ENCODE data around the gene RFT1.
A peak's percentile ranks its signal among the peaks of the same experiment; 100 is the strongest.
"Not testable (repeated sequence)": the region's sequence is repeated elsewhere in the genome, so short reads cannot be mapped to it uniquely, and the experiment has no call there.

Gene RFT1

DNA sequence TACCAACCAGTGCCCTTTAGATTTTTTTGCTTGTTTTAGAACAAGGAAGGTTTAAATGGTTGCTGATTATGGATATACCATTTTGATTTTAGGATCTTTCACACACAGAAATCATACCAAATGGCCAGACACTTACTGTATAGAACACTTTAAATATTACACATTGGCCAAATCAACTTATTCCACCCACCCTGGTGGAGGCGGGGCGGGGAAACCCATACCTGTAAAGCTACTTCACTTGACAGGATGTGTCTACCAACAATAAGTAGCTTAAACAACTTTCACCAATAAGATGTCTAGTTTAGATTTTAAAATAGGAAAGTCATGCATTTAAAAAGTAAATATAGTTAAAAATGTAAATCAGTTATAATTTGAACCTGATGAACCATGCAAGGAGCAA lies 67.3 kb downstream of the RFT1 start (continued):
- TF ChIP-seq, protein P1, sequence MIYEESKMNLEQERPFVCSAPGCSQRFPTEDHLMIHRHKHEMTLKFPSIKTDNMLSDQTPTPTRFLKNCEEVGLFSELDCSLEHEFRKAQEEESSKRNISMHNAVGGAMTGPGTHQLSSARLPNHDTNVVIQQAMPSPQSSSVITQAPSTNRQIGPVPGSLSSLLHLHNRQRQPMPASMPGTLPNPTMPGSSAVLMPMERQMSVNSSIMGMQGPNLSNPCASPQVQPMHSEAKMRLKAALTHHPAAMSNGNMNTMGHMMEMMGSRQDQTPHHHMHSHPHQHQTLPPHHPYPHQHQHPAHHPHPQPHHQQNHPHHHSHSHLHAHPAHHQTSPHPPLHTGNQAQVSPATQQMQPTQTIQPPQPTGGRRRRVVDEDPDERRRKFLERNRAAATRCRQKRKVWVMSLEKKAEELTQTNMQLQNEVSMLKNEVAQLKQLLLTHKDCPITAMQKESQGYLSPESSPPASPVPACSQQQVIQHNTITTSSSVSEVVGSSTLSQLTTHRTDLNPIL (CRISPR knock-in tag; IDR thresholded peaks at IDR 0.05; ENCODE audit: low read depth): no peak
- no peak for TF ChIP-seq PPARA (CRISPR knock-in tag; IDR thresholded peaks at IDR 0.05; ENCODE audit: borderline replicate concordance)

DNA sequence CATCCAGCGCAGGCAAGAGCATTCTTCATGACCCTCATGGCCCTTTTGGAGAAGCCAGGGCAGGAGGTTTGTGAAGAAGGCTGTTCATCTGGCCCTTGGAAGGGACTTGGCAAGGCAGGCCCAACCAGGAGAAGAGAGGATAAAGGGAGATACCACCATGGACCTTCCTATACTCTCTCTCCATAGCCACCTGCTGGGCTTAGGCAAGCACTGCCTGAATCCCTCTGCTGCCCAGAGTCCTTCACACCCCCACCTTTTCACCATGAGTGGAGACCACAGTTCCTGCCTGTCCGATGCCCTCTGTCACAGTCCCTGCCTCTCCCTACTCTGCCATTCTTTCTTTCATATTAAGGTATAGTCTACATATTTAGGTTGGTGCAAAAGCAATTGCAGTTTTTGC lies 73.8 kb downstream of the RFT1 start:
- TF ChIP-seq GLIS3 (CRISPR knock-in tag; IDR thresholded peaks at IDR 0.05): no peak
- TF ChIP-seq, protein P1 (CRISPR knock-in tag; IDR thresholded peaks at IDR 0.05; ENCODE audit: low read depth): no peak
- TF ChIP-seq ZFP3 (CRISPR knock-in tag; IDR thresholded peaks at IDR 0.05): no peak
- no peak for TF ChIP-seq ISL1 (CRISPR knock-in tag; IDR thresholded peaks at IDR 0.05)
- TF ChIP-seq PPARA (CRISPR knock-in tag; IDR thresholded peaks at IDR 0.05; ENCODE audit: borderline replicate concordance): no peak
- TF ChIP-seq ZFP30 (CRISPR knock-in tag; IDR thresholded peaks at IDR 0.05): no peak
- TF ChIP-seq, protein P2, sequence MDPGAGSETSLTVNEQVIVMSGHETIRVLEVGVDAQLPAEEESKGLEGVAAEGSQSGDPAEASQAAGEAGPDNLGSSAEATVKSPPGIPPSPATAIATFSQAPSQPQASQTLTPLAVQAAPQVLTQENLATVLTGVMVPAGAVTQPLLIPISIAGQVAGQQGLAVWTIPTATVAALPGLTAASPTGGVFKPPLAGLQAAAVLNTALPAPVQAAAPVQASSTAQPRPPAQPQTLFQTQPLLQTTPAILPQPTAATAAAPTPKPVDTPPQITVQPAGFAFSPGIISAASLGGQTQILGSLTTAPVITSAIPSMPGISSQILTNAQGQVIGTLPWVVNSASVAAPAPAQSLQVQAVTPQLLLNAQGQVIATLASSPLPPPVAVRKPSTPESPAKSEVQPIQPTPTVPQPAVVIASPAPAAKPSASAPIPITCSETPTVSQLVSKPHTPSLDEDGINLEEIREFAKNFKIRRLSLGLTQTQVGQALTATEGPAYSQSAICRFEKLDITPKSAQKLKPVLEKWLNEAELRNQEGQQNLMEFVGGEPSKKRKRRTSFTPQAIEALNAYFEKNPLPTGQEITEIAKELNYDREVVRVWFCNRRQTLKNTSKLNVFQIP (CRISPR knock-in tag; IDR thresholded peaks at IDR 0.05; ENCODE audit: borderline replicate concordance, low read depth): no peak
- no peak for TF ChIP-seq ZNF565 (CRISPR knock-in tag; conservative IDR thresholded peaks at IDR 0.05; ENCODE audit: low read depth)
- TF ChIP-seq BACH2 (CRISPR knock-in tag; IDR thresholded peaks at IDR 0.05; ENCODE audit: borderline replicate concordance): no peak
- peak; percentile 86 for ATAC-seq

DNA sequence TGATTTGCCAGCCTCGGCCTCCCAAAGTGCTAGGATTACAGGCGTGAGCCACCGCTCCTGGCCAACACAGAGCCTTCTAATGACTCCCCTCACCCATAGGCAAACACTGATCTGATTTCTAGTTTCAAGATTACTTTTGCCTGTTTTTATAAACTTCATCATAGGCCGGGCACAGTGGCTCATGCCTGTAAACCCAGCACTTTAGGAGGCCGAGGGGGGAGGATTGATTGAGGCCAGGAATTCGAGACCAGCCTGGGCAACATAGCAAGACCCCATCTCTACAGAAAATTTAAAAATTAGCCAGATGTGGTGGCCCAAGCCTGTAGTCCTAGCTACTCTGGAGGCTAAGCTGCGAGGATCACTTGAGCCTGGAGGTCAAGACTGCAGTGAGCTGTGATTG lies 76.0 kb downstream of the RFT1 start:
- ATAC-seq: not testable (repeated sequence)

DNA sequence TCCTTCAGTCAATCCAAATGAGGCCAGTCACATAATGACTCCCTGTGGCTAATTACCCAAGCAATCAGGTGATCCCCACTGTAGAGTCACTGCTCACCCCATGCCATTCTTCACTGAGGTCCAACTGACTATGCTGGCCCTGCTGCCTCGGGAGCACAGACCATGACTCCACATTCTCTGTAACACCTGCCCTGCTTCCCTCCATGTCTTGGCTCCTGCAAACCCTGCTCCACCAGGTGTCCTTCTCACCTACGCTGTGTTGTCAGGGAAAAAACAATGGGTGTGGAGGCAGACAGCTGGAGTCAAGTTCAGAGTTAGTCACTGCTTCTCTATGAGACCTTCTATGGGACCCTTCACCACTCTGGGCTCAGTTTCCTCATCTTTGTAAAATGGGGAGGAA lies 78.3 kb downstream of the RFT1 start:
- TF ChIP-seq TOX (CRISPR knock-in tag; IDR thresholded peaks at IDR 0.05; ENCODE audit: borderline replicate concordance): no peak
- TF ChIP-seq, protein P3, sequence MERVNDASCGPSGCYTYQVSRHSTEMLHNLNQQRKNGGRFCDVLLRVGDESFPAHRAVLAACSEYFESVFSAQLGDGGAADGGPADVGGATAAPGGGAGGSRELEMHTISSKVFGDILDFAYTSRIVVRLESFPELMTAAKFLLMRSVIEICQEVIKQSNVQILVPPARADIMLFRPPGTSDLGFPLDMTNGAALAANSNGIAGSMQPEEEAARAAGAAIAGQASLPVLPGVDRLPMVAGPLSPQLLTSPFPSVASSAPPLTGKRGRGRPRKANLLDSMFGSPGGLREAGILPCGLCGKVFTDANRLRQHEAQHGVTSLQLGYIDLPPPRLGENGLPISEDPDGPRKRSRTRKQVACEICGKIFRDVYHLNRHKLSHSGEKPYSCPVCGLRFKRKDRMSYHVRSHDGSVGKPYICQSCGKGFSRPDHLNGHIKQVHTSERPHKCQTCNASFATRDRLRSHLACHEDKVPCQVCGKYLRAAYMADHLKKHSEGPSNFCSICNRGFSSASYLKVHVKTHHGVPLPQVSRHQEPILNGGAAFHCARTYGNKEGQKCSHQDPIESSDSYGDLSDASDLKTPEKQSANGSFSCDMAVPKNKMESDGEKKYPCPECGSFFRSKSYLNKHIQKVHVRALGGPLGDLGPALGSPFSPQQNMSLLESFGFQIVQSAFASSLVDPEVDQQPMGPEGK (CRISPR knock-in tag; IDR thresholded peaks at IDR 0.05; ENCODE audit: borderline replicate concordance): no peak
- TF ChIP-seq RARB (CRISPR knock-in tag; IDR thresholded peaks at IDR 0.05): no peak
- TF ChIP-seq, protein P1 (CRISPR knock-in tag; IDR thresholded peaks at IDR 0.05; ENCODE audit: low read depth): no peak
- TF ChIP-seq ZFP3 (CRISPR knock-in tag; IDR thresholded peaks at IDR 0.05): no peak
- TF ChIP-seq ARNTL (CRISPR knock-in tag; IDR thresholded peaks at IDR 0.05; ENCODE audit: borderline replicate concordance, low read depth): no peak
- TF ChIP-seq CSDC2 (CRISPR knock-in tag; IDR thresholded peaks at IDR 0.05): no peak
- no peak for TF ChIP-seq ESRRG (CRISPR knock-in tag; IDR thresholded peaks at IDR 0.05)
- no peak for TF ChIP-seq ZNF70 (CRISPR knock-in tag; IDR thresholded peaks at IDR 0.05)
- TF ChIP-seq BACH2 (CRISPR knock-in tag; IDR thresholded peaks at IDR 0.05; ENCODE audit: borderline replicate concordance): no peak
- TF ChIP-seq TCF4 (CRISPR knock-in tag; IDR thresholded peaks at IDR 0.05; ENCODE audit: borderline replicate concordance): no peak
- TF ChIP-seq, protein P4, sequence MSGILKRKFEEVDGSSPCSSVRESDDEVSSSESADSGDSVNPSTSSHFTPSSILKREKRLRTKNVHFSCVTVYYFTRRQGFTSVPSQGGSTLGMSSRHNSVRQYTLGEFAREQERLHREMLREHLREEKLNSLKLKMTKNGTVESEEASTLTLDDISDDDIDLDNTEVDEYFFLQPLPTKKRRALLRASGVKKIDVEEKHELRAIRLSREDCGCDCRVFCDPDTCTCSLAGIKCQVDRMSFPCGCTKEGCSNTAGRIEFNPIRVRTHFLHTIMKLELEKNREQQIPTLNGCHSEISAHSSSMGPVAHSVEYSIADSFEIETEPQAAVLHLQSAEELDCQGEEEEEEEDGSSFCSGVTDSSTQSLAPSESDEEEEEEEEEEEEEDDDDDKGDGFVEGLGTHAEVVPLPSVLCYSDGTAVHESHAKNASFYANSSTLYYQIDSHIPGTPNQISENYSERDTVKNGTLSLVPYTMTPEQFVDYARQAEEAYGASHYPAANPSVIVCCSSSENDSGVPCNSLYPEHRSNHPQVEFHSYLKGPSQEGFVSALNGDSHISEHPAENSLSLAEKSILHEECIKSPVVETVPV (CRISPR knock-in tag; IDR thresholded peaks at IDR 0.05): no peak
- TF ChIP-seq, protein P2 (CRISPR knock-in tag; IDR thresholded peaks at IDR 0.05; ENCODE audit: borderline replicate concordance, low read depth): no peak
- TF ChIP-seq ZC3H10 (CRISPR knock-in tag; IDR thresholded peaks at IDR 0.05): no peak
- TF ChIP-seq ZNF8 (CRISPR knock-in tag; IDR thresholded peaks at IDR 0.05): no peak
- no peak for TF ChIP-seq ZNF565 (CRISPR knock-in tag; conservative IDR thresholded peaks at IDR 0.05; ENCODE audit: low read depth)
- TF ChIP-seq OSR1 (CRISPR knock-in tag; IDR thresholded peaks at IDR 0.05): no peak
- no peak for TF ChIP-seq GLIS3 (CRISPR knock-in tag; IDR thresholded peaks at IDR 0.05)
- TF ChIP-seq PPARA (CRISPR knock-in tag; IDR thresholded peaks at IDR 0.05; ENCODE audit: borderline replicate concordance): no peak
- ATAC-seq: no peak
